Activated T-cell treated with anti-CD3 and anti-CD28 coated beads, Interleukin-2, amount 50 U/mL, for 4 hours (primary cell): ENCODE measurements around the gene C2orf49. TPM values are rescaled to one million over a fixed set of nuclear protein-coding genes. Genes with fewer than 3 reads are reported as not detected.
"Not testable (repeated sequence)": the region's sequence is repeated elsewhere in the genome, so short reads cannot be mapped to it uniquely, and the experiment has no call there.

Experiments used
- ATAC-seq, 2 donors: fragments of 200-7000 bp; cut with Tn5 transposase; one replicate each; pipeline ENCODE4 v1.10.0; 2021
- DNase-seq: peaks from one replicate; pipeline ENCODE4 v3.0.0-alpha.2; 2020
- H3K27me3 Mint-ChIP-seq: one replicate; pipeline ENCODE4 v1.8.0; 2021; ENCODE audit warnings: low read depth, mixed read lengths
- H3K36me3 Mint-ChIP-seq: one replicate; pipeline ENCODE4 v1.8.0; 2022; ENCODE audit warnings: mixed read lengths; ENCODE audit not compliant: insufficient read depth
- H3K4me1 Mint-ChIP-seq: one replicate; pipeline ENCODE4 v1.8.0; 2021; ENCODE audit warnings: low read depth, mixed read lengths
- H3K4me3 Mint-ChIP-seq: one replicate; pipeline ENCODE4 v1.8.0; 2021; ENCODE audit warnings: mild to moderate bottlenecking, moderate library complexity, mixed read lengths
- H3K9me3 Mint-ChIP-seq: one replicate; pipeline ENCODE4 v1.8.0; 2021; ENCODE audit warnings: mixed read lengths
- total RNA-seq, 3 donors: library from RNA; stranded (reverse); gene quantifications; one replicate each; pipeline ENCODE4 v1.2.1, GENCODE V29; 2021

C2orf49 gene
- total RNA-seq, 3 donors from 2014 or later: 16.2 to 18.8 (median 18.1) TPM

GRCh38 chr2:105307962-105308361 lies 29.4 kb upstream of the C2orf49 start:
- Mint-ChIP-seq H3K36me3 (peaks cover 24% of the 10 kb centered on the region), H3K4me3 (no peak overlapping the region), H3K4me1 (peaks cover 30% of the 10 kb centered on the region), H3K9me3 (no peaks in the 10 kb centered on the region), H3K27me3 (no peaks in the 10 kb centered on the region)
- no peak for DNase-seq
- no peak for ATAC-seq

DNA sequence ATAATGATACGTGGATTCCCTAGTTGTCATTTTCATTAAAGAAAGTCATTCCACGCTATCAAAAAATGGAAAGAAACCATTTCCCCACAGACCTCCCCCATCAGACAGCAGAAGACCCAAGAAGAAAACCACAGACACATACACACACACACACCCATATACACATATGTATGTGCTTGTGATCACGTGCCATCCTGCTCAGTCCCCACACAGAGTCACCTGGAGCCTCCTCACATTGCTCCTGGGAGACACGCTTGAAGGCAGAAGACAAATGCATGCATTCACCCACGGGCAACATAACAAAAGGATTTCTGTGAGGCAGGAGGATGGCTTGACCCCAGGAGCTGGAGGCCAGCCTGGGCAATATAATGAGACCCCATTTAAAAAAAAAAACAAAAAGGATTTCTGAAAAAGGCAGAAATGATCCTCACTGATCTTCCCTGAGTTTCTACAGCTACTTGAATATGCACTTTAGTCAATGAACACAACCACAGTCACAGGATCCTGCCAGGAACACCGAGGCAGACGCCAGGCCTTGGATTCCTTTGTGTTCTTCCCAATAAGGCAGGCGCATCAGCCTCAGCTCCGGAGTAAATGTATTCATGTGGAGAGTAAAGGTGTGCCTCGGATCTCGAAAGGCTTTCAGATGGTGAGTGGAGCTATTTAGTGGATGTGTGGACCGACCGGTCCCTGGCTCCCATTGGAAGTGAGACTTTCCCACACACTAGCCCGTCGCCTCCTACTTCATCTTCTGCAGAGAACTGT lies 28.8 kb upstream of the C2orf49 start:
- Mint-ChIP-seq H3K36me3 (peaks cover 24% of the 10 kb centered on the region), H3K9me3 (no peaks in the 10 kb centered on the region), H3K27me3 (no peaks in the 10 kb centered on the region), H3K4me3 (no peak overlapping the region), H3K4me1 (peaks cover 29% of the 10 kb centered on the region)
- no peak for ATAC-seq
- DNase-seq: no peak

- ATAC-seq (no peak), DNase-seq (no peak)
- Mint-ChIP-seq H3K4me3 (no peak overlapping the region), H3K9me3 (no peaks in the 10 kb centered on the region), H3K27me3 (no peaks in the 10 kb centered on the region), H3K4me1 (peaks cover 29% of the 10 kb centered on the region), H3K36me3 (peaks cover 24% of the 10 kb centered on the region)
Observed at GRCh38 chr2:105309147-105309545, 28.2 kb upstream of the C2orf49 start.

- ATAC-seq (no peak), DNase-seq (no peak)
- H3K4me1 Mint-ChIP-seq: peaks cover 26% of the 10 kb centered on the region
- peaks cover 5% of the 10 kb centered on the region for H3K36me3 Mint-ChIP-seq
- H3K27me3 Mint-ChIP-seq: no peaks in the 10 kb centered on the region
- no peak overlapping the region for H3K4me3 Mint-ChIP-seq
- H3K9me3 Mint-ChIP-seq: no peaks in the 10 kb centered on the region
Observed at GRCh38 chr2:105313877-105314276, 23.5 kb upstream of the C2orf49 start.

GRCh38 chr2:105315314-105315713 lies 22.0 kb upstream of the C2orf49 start:
- Mint-ChIP-seq H3K27me3 (no peaks in the 10 kb centered on the region), H3K4me3 (no peak overlapping the region), H3K36me3 (peaks cover 2% of the 10 kb centered on the region), H3K9me3 (no peaks in the 10 kb centered on the region), H3K4me1 (peaks cover 26% of the 10 kb centered on the region)
- DNase-seq: no peak
- ATAC-seq: peak in 1 of 2 donors; percentile 41

DNA sequence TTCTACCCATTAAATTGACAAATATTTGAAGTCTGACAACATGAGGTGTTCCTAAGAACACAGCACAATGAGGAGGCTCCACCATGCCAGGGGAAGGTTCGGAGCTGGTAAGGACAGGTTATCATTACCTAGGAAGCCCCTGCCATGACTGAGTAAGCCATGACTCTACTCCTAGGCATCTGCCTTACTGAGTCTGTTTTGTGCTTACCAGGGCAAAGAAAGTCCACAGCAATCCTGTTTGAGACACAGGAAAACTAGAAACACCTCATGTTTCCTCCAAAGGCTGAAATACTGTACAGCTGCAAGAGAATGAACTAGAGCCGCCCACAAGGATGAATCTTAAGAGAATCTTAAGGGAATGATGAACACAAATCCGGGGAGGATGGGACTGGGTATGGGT lies 19.4 kb upstream of the C2orf49 start:
- no peaks in the 10 kb centered on the region for H3K9me3 Mint-ChIP-seq
- peaks cover 9% of the 10 kb centered on the region for H3K36me3 Mint-ChIP-seq
- no peaks in the 10 kb centered on the region for H3K27me3 Mint-ChIP-seq
- H3K4me1 Mint-ChIP-seq: peaks cover 33% of the 10 kb centered on the region
- ATAC-seq (no peak), DNase-seq (no peak)
- no peak overlapping the region for H3K4me3 Mint-ChIP-seq

DNA sequence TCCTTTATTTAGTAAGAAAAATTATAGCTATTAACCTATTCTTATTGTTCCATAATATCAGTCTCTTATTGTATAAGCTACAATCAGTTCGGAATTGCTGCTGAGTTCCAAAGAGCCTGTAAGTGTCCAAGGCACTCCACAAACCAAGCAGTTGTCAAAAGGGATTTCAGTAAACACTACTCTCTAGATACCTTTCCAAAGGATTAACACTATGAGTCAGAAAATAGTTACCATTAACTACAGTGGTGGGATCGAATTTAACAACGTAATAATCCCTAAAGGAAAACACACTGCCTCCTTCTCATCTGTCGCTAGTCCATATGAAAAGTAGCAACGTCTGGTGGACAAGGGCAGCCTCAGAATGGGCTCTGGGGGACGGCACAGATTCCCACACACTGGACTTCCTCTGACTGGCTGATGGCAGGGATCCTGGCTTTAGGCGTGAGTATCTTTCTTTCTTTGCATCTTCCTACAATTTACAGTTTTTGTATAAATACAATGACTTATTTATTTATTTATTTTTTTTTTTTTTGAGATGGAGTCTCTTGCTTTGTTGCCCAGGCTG lies 16.6 kb upstream of the C2orf49 start:
- Mint-ChIP-seq H3K4me3 (no peak overlapping the region), H3K4me1 (peaks cover 38% of the 10 kb centered on the region), H3K9me3 (no peaks in the 10 kb centered on the region), H3K36me3 (peaks cover 15% of the 10 kb centered on the region), H3K27me3 (no peaks in the 10 kb centered on the region)
- ATAC-seq (no peak), DNase-seq (no peak)

- ATAC-seq: peak; percentile 40 to 56
- Mint-ChIP-seq H3K27me3 (no peaks in the 10 kb centered on the region), H3K9me3 (no peaks in the 10 kb centered on the region), H3K36me3 (peaks cover 15% of the 10 kb centered on the region), H3K4me3 (no peak overlapping the region), H3K4me1 (peaks cover 41% of the 10 kb centered on the region)
- no peak for DNase-seq
Observed at GRCh38 chr2:105321875-105322646, 15.3 kb upstream of the C2orf49 start.

GRCh38 chr2:105323111-105323510 lies 14.2 kb upstream of the C2orf49 start:
- Mint-ChIP-seq H3K36me3 (peaks cover 15% of the 10 kb centered on the region), H3K9me3 (no peaks in the 10 kb centered on the region), H3K27me3 (no peaks in the 10 kb centered on the region), H3K4me1 (peaks cover 47% of the 10 kb centered on the region), H3K4me3 (no peak overlapping the region)
- peak in 1 of 2 donors; percentile 16 for ATAC-seq
- DNase-seq: no peak

- H3K27me3 Mint-ChIP-seq: no peaks in the 10 kb centered on the region
- H3K4me3 Mint-ChIP-seq: no peak overlapping the region
- H3K4me1 Mint-ChIP-seq: peaks cover 54% of the 10 kb centered on the region
- no peaks in the 10 kb centered on the region for H3K9me3 Mint-ChIP-seq
- peaks cover 15% of the 10 kb centered on the region for H3K36me3 Mint-ChIP-seq
- ATAC-seq: no peak
- no peak for DNase-seq
Observed at GRCh38 chr2:105324101-105324500, 13.2 kb upstream of the C2orf49 start.

DNA sequence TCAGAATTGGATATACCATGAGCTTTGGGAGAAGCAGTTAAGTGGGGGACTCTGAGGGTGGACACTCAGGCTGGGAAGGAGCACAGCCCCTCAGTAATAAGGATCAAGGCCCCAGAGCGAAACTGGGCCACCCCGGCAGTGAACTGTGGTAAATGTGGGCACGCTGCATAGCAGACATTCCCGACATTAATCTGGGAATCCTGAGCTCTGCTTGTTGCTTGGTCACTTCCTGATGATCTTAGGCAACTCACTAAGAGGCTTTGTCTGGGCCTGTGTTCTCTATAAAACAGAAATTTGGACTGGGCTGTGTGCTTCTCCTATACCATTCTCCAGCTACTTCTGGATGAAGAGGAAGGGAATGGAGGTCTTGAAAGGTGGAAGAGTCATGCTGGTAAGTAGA lies 12.6 kb upstream of the C2orf49 start:
- H3K9me3 Mint-ChIP-seq: no peaks in the 10 kb centered on the region
- H3K36me3 Mint-ChIP-seq: peaks cover 15% of the 10 kb centered on the region
- H3K27me3 Mint-ChIP-seq: no peaks in the 10 kb centered on the region
- no peak for DNase-seq
- no peak overlapping the region for H3K4me3 Mint-ChIP-seq
- ATAC-seq: no peak
- H3K4me1 Mint-ChIP-seq: peaks cover 55% of the 10 kb centered on the region

GRCh38 chr2:105325389-105325963 lies 11.9 kb upstream of the C2orf49 start:
- Mint-ChIP-seq H3K27me3 (no peaks in the 10 kb centered on the region), H3K9me3 (no peaks in the 10 kb centered on the region), H3K4me3 (no peak overlapping the region), H3K36me3 (peaks cover 15% of the 10 kb centered on the region), H3K4me1 (peaks cover 56% of the 10 kb centered on the region)
- no peak for DNase-seq
- no peak for ATAC-seq

DNA sequence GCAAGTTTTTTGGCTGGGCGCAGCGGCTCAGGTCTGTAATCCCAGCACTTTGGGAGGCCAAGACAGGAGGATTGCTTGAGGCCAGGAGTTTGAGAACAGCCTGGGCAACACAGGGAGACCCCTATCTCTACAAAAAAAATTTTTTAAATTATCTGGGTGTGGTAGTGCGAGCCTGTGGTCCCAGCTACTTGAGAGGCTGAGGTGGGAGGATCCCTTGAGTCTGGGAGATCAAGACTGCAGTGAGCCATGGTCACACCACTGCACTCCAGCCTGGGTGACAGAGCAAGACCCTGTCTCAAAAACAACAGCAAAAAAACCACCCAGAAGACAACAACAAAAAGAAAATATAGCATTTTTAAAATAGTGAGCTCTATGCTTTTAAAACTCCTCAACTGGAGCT lies 10.1 kb upstream of the C2orf49 start:
- H3K9me3 Mint-ChIP-seq, DNase-seq, ATAC-seq, H3K27me3 Mint-ChIP-seq, H3K4me3 Mint-ChIP-seq: not testable (repeated sequence)
- peaks cover 15% of the 10 kb centered on the region for H3K36me3 Mint-ChIP-seq
- H3K4me1 Mint-ChIP-seq: peaks cover 54% of the 10 kb centered on the region

DNA sequence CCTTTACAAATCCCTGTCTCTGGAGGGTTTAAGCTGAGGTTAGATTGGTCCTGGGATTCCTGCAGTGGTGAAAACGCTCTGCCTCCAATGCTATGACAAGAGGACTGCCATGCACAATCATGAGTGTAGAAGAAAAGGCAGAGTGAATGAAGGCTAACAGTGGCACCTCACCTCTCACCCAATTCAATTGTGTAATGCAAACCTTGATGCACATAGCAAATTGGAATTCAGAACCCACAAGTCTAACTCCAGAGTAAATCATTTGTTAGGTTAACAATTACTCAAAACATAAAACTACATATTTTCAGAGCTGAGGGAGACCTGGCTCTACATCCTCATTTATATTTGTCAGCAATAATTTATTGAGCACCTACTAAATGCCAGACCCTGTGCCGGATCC lies 9.7 kb upstream of the C2orf49 start:
- no peak for ATAC-seq
- Mint-ChIP-seq H3K27me3 (no peaks in the 10 kb centered on the region), H3K9me3 (no peaks in the 10 kb centered on the region), H3K4me1 (peaks cover 50% of the 10 kb centered on the region), H3K36me3 (peaks cover 11% of the 10 kb centered on the region), H3K4me3 (peak overlapping the region; percentile 94)
- no peak for DNase-seq
